C1 segment of cervical spinal cord (tissue), 14 donors: ENCODE measurements around the gene CDH24.
"Not testable (repeated sequence)": the region's sequence is repeated elsewhere in the genome, so short reads cannot be mapped to it uniquely, and the experiment has no call there.

Source experiments
- DNase-seq, 14 donors: peaks; one replicate each; lab custom pipeline; 2025; lab: John Stamatoyannopoulos, UW

The CDH24 gene

GRCh38 chr14:23018107-23018506 lies 39.2 kb downstream of the CDH24 start:
- no peak for DNase-seq

GRCh38 chr14:23017091-23017490 lies 40.2 kb downstream of the CDH24 start:
- no peak for DNase-seq

DNA sequence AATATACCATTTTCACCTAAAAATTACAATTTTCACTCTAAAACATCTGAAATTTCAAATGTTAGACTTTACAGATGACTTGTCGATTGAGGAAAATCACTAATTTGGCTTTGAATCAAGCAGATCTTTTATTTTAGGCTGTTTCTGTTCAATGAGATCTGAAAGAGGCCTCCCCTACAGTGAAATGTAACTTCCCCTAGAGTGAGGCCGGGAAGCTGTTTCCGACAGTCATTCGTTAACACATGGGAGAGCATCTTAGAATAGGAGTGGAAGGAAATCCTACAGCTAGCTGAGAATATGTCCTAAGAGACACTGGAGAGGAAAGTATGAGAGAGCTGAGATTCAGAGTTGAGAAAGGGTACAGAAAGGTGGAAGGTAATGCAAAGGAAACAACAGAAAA lies 41.7 kb downstream of the CDH24 start:
- no peak for DNase-seq

GRCh38 chr14:23013749-23014054 lies 43.6 kb downstream of the CDH24 start:
- not testable (repeated sequence) for DNase-seq

- no peak for DNase-seq
Observed at GRCh38 chr14:23013054-23013748, 44.1 kb downstream of the CDH24 start.

DNA sequence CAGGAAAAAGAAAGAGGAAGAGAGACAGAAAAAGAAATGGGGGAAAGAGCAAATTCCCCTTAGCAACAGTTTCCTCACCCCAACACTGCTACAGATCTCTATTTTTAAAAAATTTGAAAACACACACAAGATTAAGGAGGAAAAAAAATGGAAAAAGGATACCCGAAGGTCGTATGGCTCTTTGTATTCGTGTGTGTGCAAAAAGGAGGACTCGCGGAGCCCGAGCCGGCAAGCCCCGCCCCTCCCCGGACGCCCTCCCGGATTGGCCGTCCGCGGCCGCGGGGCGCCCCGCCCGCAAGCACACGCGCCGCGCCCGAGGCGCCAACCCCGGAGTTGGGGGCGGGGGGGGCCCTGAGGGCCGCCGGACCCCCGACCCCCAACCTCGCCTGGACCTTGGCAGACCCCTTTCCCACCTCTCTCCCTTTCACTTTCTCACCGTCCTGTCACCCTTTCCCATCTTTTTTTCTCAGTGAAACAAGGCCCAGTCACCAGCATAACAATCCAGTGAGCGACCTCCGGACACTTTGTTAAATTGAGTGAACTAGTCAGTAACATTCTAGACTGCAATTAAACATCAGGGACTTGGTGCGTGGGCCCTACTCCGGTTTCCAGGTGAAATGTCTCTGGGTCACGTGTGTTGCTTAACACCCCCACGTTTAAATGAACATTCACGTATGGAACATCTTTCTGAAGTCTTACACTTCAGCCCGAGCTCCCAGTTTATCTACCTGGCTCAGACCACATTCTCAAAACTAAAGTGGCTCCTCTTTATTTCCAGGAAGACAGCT lies 47.2 kb downstream of the CDH24 start, which contains the start of gene C14orf93:
Gene C14orf93 (minus strand): TSS at position 205 of the 788 bp plus-strand sequence. CDS start 11,120 bp downstream, outside the sequence.
- DNase-seq = peak in 13 of 14 donors; percentile 5 to 77 (median 42)

DNA sequence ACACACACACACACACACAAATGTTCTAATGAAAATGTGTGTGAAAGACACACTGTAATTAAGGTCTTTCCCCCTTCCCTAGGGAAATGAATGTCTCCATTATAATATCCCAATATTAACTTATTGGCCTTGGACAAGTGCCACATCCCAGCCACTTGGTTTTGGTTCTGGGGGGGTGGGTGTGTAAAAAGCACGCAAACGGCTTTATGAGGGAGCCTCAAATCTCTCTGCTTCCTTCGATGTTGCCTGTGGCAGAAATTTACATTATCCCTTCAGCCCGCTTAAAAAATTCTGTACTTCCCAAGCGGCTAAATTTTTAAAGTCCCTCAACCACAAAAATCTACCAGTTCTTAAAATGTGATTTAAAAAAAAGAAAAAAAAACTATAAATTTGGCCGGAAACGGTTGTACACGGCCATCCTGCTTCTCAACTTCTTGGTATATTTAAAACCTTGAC lies 47.8 kb downstream of the CDH24 start:
- no peak for DNase-seq

DNA sequence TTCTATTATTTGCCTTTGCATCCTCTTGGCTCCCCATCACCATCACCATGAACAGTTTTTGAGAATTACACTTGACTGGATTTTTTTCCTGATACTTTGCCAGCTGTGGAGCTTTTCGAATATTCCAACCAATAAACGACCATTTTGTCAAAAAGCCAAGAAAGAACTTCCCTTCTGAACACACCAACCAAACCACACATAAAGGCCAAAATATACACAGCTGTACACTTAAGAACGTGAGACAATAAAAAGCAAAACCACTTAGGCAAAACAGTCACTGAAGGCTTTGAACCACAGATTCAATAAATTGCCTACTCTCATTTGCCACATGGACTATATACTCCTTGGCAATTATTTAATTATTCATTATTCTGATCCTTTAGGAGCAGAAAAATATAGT lies 48.5 kb downstream of the CDH24 start:
- no peak for DNase-seq

GRCh38 chr14:23006544-23007419 lies 50.5 kb downstream of the CDH24 start:
- peak; percentile 49 to 99 (median 95) for DNase-seq

- no peak for DNase-seq
Observed at GRCh38 chr14:23006188-23006534, 51.2 kb downstream of the CDH24 start.

DNA sequence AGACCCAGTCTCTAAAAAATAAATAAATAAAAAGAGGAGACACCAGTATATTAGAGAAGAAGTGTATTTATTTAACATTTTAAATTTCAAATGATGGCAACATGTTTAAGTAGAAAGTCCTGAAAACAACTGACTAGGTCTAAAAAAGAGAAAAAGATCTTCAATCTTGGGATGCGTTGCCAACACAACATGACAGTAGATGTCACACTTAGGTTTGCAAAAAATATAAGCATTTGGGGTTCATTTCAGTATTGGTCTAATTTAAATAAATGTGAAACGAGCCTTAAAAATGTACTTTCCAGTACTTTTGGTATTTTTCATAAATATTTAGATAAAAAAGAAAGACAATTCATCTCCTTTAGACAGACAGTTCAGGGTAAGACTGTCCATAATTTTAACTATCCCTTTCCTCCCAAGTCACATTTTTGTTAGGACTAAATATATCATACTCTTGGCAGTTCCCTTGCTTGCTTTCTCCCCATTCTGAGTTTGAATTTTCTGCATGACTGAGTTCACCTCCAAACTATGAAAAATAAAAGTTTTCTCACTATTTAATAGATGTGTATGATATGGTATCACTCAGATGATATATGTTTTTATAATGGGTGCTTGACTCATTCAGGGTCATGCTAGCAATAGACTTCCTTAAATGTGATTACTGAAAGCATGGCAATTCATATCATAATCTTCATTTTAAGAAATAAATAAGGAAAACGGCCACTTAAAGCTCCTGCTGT lies 51.7 kb downstream of the CDH24 start:
- no peak for DNase-seq

- DNase-seq = not testable (repeated sequence)
Observed at GRCh38 chr14:23004274-23004673, 53.0 kb downstream of the CDH24 start.

DNA sequence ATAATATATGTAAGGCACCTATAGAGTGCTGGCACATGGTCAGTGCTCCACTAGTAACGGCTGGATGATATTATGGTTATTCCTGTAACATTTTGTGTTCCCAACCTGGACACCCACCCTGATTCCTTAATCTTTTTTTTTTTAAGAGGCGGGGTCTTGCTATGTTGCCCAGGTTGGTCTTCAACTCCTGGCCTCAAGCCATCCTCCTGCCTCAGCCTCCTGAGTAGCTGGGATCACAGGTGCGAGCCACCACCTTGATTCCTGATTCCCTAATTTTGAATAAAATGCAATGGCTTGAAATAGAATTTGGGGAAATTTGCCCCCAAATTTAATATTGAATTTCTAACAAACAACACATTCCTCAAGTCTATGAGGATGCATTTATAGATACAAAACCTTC lies 54.7 kb downstream of the CDH24 start:
- no peak for DNase-seq

DNA sequence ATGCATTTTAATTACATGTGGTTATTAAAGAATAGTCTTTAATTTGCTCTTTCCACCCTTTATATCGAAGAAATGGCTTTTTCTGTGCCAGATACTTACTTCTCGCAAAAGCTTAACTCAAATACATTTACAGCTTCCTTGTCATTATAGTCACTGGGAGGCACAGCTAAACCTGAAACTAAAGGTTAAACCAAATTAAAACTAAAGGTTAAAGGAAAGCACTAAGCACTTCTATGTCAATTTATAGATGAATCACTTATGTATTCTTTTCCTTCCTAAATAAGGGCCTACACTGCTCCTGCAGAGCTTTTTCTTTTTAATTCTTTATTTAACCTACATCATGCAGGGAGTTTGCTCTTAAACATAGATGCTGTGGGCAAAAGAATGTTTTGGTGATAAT lies 56.5 kb downstream of the CDH24 start:
- no peak for DNase-seq

DNA sequence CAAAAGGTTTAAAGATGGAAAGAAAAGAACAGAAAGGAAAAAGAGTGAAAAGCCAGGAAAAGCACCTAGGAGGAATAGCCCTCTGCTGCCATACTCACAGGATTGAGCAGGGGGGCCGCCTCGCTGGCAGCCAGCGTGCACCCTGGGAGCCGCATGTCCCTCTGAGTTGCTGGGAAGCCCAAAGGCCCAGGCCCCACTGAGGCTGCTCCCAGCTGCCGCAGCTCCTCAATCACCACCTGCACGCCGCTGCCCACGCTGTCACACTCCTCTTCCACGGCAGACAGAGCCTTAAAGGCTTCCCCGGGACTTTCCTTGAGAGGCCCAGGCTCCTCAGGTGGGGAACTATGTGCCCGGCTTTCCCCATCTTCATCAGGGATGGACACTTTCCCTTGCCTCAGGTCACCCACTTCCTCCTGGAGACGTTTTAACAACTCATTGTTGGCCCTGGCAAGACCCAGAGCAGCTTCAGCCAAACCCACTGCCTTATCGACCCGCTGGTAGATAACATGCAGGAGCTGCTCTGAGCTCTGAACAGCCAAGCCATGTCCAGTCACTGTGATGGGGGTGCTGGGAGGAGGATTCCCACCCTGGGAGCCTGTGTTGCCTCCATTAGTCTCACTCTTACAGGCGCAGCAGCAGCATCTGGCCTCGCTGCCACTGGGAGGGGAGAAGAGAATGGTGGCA lies 58.8 kb downstream of the CDH24 start:
- DNase-seq = no peak

- no peak for DNase-seq
Observed at GRCh38 chr14:22997676-22998323, 59.5 kb downstream of the CDH24 start.
